ENCODE measurements around the gene CTPS1. TPM values are rescaled to one million over a fixed set of nuclear protein-coding genes. Genes with fewer than 3 reads are reported as not detected.

Gene CTPS1
- total RNA-seq, 2 donors from 2014 or later = 14.1 to 25.5 TPM

DNA sequence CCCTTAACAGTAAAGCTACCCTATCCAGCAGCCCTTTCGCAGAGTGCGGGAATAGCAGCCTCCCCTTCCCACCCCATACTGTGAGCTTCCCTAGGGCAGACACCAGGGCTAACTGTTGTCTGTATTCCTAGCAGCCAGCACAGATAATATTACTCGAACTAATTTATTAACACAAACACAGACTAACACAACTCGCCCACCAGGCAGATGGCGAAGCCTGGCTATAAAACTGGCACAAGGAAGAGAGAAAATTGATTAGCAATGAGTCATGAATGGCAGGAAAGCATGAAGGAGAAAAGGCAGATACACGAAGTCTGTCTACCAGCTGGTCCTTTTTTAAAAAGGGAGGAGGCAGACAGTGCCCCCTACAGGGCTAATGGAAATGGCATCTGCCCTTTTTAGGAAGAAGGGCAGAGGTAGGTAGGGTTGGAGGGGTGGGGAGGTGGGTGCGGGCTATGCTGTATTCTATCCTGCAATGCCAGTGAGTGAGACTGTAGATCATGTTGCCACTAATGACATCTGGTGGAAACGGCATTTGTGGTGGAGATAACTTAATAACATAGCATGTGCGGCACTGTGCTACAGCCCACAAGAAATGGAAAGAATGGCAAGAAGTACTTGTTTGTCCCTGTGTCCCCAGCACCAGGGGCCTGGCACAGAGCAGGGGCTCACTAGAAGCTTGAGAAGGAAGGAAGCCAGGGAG lies 30.6 kb upstream of the CTPS1 start:
- peak; percentile 56 for DNase-seq
- Histone ChIP-seq H3K9ac (ENCODE audit: low read depth in 2 of 2, low read length in 2 of 2) (no peak overlapping the region), H3K9me3 (no peaks in the 10 kb centered on the region), H3K4me1 (no peaks in the 10 kb centered on the region), H3K4me3 (no peak overlapping the region), H3K27ac (no peak overlapping the region), H3K27me3 (no peaks in the 10 kb centered on the region), H3K36me3 (no peaks in the 10 kb centered on the region)
- intact Hi-C loops (cut with DNase I) = no loop called here
- TF ChIP-seq, protein P1, sequence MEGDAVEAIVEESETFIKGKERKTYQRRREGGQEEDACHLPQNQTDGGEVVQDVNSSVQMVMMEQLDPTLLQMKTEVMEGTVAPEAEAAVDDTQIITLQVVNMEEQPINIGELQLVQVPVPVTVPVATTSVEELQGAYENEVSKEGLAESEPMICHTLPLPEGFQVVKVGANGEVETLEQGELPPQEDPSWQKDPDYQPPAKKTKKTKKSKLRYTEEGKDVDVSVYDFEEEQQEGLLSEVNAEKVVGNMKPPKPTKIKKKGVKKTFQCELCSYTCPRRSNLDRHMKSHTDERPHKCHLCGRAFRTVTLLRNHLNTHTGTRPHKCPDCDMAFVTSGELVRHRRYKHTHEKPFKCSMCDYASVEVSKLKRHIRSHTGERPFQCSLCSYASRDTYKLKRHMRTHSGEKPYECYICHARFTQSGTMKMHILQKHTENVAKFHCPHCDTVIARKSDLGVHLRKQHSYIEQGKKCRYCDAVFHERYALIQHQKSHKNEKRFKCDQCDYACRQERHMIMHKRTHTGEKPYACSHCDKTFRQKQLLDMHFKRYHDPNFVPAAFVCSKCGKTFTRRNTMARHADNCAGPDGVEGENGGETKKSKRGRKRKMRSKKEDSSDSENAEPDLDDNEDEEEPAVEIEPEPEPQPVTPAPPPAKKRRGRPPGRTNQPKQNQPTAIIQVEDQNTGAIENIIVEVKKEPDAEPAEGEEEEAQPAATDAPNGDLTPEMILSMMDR (IDR thresholded peaks at IDR 0.05) = peak; percentile 74

DNA sequence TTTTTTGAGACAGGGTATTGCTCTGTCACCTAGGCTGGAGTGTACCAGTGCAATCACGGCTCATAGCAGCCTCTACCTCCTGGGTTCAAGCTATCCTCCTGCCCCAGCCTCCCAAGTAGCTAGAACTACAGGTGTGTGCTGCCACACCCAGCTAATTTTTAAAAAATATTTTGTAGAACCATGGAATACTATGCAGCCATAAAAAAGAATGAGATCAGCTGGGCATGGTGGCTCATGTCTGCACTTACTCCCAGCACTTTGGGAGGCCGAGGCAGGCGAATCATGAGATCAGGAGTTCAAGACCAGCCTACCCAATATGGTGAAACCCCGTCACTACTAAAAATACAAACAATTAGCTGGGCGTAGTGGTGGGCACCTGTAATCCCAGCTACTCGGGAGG lies 29.9 kb upstream of the CTPS1 start:
- intact Hi-C loops (cut with DNase I) = no loop called here
- H3K4me3 ChIP-seq = no peak overlapping the region
- TF ChIP-seq, protein P1 (IDR thresholded peaks at IDR 0.05) = no peak
- H3K4me1 ChIP-seq = no peaks in the 10 kb centered on the region
- H3K27ac ChIP-seq = no peak overlapping the region
- no peak for DNase-seq
- H3K27me3 ChIP-seq = no peaks in the 10 kb centered on the region
- no peak overlapping the region for H3K9ac ChIP-seq (ENCODE audit: low read depth in 2 of 2, low read length in 2 of 2)
- H3K9me3 ChIP-seq = no peaks in the 10 kb centered on the region
- no peaks in the 10 kb centered on the region for H3K36me3 ChIP-seq

GRCh38 chr1:40951943-40952743 lies 27.4 kb upstream of the CTPS1 start:
- Histone ChIP-seq H3K4me1 (no peaks in the 10 kb centered on the region), H3K9ac (ENCODE audit: low read depth in 2 of 2, low read length in 2 of 2) (no peak overlapping the region), H3K9me3 (no peaks in the 10 kb centered on the region), H3K4me3 (no peak overlapping the region), H3K27ac (no peak overlapping the region), H3K27me3 (no peaks in the 10 kb centered on the region), H3K36me3 (no peaks in the 10 kb centered on the region)
- TF ChIP-seq, protein P1 (IDR thresholded peaks at IDR 0.05) = peak; percentile 83
- intact Hi-C loops (cut with DNase I) = loop anchor here (2.0 to 5.0 kb wide), 3 partner anchors 103 to 340 kb away; no protein-coding TSS in a partner anchor
- DNase-seq = peak; percentile 75

DNA sequence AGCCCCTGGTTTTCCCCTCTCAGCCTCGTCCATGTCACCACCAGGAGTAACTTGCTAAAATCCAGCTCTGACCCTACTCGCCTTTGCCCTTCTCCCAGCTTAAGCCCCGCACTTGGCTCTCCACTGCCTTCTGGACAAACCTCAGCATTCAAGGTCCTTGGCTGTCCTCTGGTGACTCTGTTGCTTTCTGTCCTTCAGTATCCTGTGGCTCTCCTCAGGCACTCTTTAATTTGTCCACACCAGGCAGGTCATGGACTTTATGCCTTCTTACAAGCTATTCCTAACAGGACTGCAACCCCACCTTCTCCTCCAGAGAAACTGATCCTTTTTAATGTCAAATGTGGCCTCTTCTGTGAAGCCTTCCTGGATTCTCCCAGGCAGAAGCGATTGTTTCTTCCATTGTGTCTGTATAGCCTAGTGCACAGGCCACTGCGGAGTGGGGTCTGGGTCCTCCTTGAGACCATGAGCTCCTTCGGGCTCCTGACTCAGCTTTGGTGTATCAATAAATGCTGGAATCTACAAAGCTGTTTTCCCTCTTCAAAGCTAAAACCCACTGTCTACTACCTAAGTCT lies 26.7 kb upstream of the CTPS1 start:
- TF ChIP-seq, protein P1 (IDR thresholded peaks at IDR 0.05) = no peak

DNA sequence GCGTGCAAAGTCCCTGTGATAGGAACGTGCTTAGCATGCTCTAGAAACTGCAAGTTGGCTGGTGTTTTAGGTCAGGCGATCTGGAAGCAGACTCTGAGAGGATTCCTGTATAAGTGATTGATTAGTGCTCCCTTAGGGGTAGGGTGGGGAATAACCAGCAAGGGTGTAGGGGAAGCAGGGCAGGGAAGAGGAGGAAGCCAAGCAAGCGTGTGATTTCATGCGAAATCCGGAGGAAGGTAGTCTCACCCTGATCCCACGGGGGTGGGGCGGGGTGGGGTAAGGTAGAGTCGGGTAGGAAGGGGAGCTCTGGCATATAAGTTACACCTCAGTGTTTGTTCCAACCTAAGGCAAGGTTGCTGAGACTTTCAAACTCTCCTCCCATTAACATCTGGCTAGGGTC lies 24.9 kb upstream of the CTPS1 start:
- Histone ChIP-seq H3K27ac (no peak overlapping the region), H3K4me3 (no peak overlapping the region), H3K36me3 (no peaks in the 10 kb centered on the region), H3K9me3 (no peaks in the 10 kb centered on the region), H3K4me1 (no peaks in the 10 kb centered on the region), H3K27me3 (no peaks in the 10 kb centered on the region), H3K9ac (ENCODE audit: low read depth in 2 of 2, low read length in 2 of 2) (no peak overlapping the region)
- TF ChIP-seq, protein P1 (IDR thresholded peaks at IDR 0.05) = no peak
- intact Hi-C loops (cut with DNase I) = loop anchor here (5.0 kb wide), 2 partner anchors 182 to 342 kb away; no protein-coding TSS in a partner anchor
- DNase-seq = no peak

More for the DNA sequence above, 26.7 kb upstream of the CTPS1 start:
- intact Hi-C loops (cut with DNase I) = loop anchor here (2.0 to 5.0 kb wide), 3 partner anchors 104 to 341 kb away; no protein-coding TSS in a partner anchor
- no peaks in the 10 kb centered on the region for H3K9me3 ChIP-seq
- H3K4me3 ChIP-seq = no peak overlapping the region
- H3K9ac ChIP-seq (ENCODE audit: low read depth in 2 of 2, low read length in 2 of 2) = no peak overlapping the region
- H3K36me3 ChIP-seq = no peaks in the 10 kb centered on the region
- DNase-seq = no peak
- no peaks in the 10 kb centered on the region for H3K4me1 ChIP-seq
- no peaks in the 10 kb centered on the region for H3K27me3 ChIP-seq
- no peak overlapping the region for H3K27ac ChIP-seq

Data from colonic mucosa (tissue), 4 donors.